Keratinocyte (primary cell): Measurements from ENCODE around the gene FABP1. TPM values are rescaled to one million over a fixed set of nuclear protein-coding genes. Genes with fewer than 3 reads are reported as not detected.

ENCODE experiments used
- DNase-seq: peaks from one replicate; pipeline ENCODE4 v3.0.0-alpha.2; 2011; ENCODE audit warnings: low read depth, missing footprints, low spot score
- FAIRE-seq: peaks from 2 replicates; lab custom pipeline; 2011; peaks lifted over from hg19 to GRCh38; lab: Jason Lieb, UNC
- H2AFZ ChIP-seq: 2 replicates; pipeline ENCODE4 v1.6.0; 2012; ENCODE audit warnings: low read length, control low read depth, inconsistent platforms; ENCODE audit not compliant: control insufficient read depth
- H3K27ac ChIP-seq: 2 replicates; pipeline ENCODE4 v1.5.1; 2011; ENCODE audit warnings: low read length; ENCODE audit not compliant: control insufficient read depth, insufficient read depth
- H3K27me3 ChIP-seq: 3 replicates; pipeline ENCODE4 v1.6.0; 2011; ENCODE audit warnings: low read length; ENCODE audit not compliant: control insufficient read depth, insufficient read depth; ENCODE audit errors: extremely low read depth
- H3K36me3 ChIP-seq, 2 experiments: 2 replicates in 1 of 2; 3 replicates in 1 of 2; pipeline ENCODE4 v1.5.1; 2011; ENCODE audit warnings: low read length in 2 of 2, mild to moderate bottlenecking in 1 of 2; ENCODE audit not compliant: control insufficient read depth in 2 of 2, insufficient read depth in 2 of 2; ENCODE audit errors: extremely low read depth in 1 of 2
- H3K4me1 ChIP-seq: 3 replicates; pipeline ENCODE4 v1.5.1; 2011; ENCODE audit warnings: low read length; ENCODE audit not compliant: control insufficient read depth, insufficient read depth; ENCODE audit errors: extremely low read depth
- H3K4me2 ChIP-seq: 3 replicates; pipeline ENCODE4 v1.6.0; 2011; ENCODE audit warnings: low read depth, low read length; ENCODE audit not compliant: control insufficient read depth, insufficient read depth; ENCODE audit errors: extremely low read depth
- H3K4me3 ChIP-seq, 3 experiments: fragments of 200-600 bp in 1 of 3; sonication (generic) in 1 of 3; 2 replicates in 2 of 3; 3 replicates in 1 of 3; pipeline ENCODE4 v1.5.1; 2011 to 2016; ENCODE audit warnings: low read length in 3 of 3, mild to moderate bottlenecking in 3 of 3, control low read depth in 2 of 3, inconsistent platforms in 1 of 3, low read depth in 1 of 3, mixed read lengths in 1 of 3, mixed run types in 1 of 3, moderate library complexity in 1 of 3; ENCODE audit not compliant: control insufficient read depth in 2 of 3, insufficient read depth in 2 of 3; ENCODE audit errors: extremely low read depth in 1 of 3
- H3K79me2 ChIP-seq: 2 replicates; pipeline ENCODE4 v1.6.0; 2012; ENCODE audit warnings: low read length; ENCODE audit not compliant: control insufficient read depth, insufficient read depth
- H3K9ac ChIP-seq: 3 replicates; pipeline ENCODE4 v1.6.0; 2011; ENCODE audit warnings: low read length; ENCODE audit not compliant: control insufficient read depth, insufficient read depth; ENCODE audit errors: extremely low read depth
- H3K9me1 ChIP-seq: 3 replicates; pipeline ENCODE4 v1.6.0; 2011; ENCODE audit warnings: low read length; ENCODE audit not compliant: control insufficient read depth, insufficient read depth; ENCODE audit errors: extremely low read depth
- H3K9me3 ChIP-seq: 2 replicates; pipeline ENCODE4 v1.5.1; 2012; ENCODE audit warnings: low read depth, low read length; ENCODE audit not compliant: control insufficient read depth
- H4K20me1 ChIP-seq: 3 replicates; pipeline ENCODE4 v1.6.0; 2011; ENCODE audit warnings: low read length; ENCODE audit not compliant: control insufficient read depth, insufficient read depth; ENCODE audit errors: extremely low read depth
- CTCF ChIP-seq, 3 experiments: IDR thresholded peaks in 1 of 3; conservative IDR thresholded peaks in 1 of 3; optimal IDR thresholded peaks in 1 of 3; 2 replicates in 2 of 3; 3 replicates in 1 of 3; pipeline versions ENCODE3 to v1.5.1; 2011; ENCODE audit warnings: low read length in 3 of 3, mild to moderate bottlenecking in 3 of 3, moderate library complexity in 2 of 3, control low read depth in 1 of 3, inconsistent platforms in 1 of 3; ENCODE audit not compliant: insufficient read depth in 2 of 3; ENCODE audit errors: extremely low read depth in 1 of 3
- EZH2 ChIP-seq: IDR thresholded peaks from one replicate; pipeline ENCODE4 v1.6.1; 2012; ENCODE audit warnings: inconsistent platforms, mild to moderate bottlenecking, low read length, moderate library complexity
- dilution Hi-C: fragments of 300-500 bp; cut with MboI; formaldehyde crosslinking; loops from one replicate; pipeline ENCODE4 v1.7.0; 2020; ENCODE audit warnings: low sequenced_read_pairs; ENCODE audit not compliant: extremely low pct_ligation_motif_present
- polyA plus RNA-seq, 5 experiments: library from polyadenylated mRNA; depleted of rRNA in 3 of 5; stranded (reverse) in 3 of 5; stranded (forward) in 1 of 5; unstranded in 1 of 5; fragments of >200 nt; gene quantifications; 1 replicate in 1 of 5; 2 replicates in 3 of 5; 3 replicates in 1 of 5; pipeline versions ENCODE4 v1.2.1 to v1.2.3, GENCODE V29; 2011 to 2012; ENCODE audit warnings: missing spikeins in 2 of 5, low read depth in 1 of 5, low replicate concordance in 1 of 5

Gene FABP1
- polyA plus RNA-seq, 1 donor (not counting 4 experiments of a cell fraction or from before 2014, with no cell fraction given), result not detected

GRCh38 chr2:88159481-88159880 is 31.6 kb upstream of the FABP1 start:
- Histone ChIP-seq H3K9ac (no peak overlapping the region), H3K9me3 (no peaks in the 10 kb centered on the region)

GRCh38 chr2:88148929-88149438 is 21.1 kb upstream of the FABP1 start:
- Histone ChIP-seq H4K20me1 (no peaks in the 10 kb centered on the region), H3K4me2 (no peak overlapping the region), H3K9me3 (no peaks in the 10 kb centered on the region), H3K27ac (no peak overlapping the region), H3K4me3 (no peak overlapping the region), H3K4me1 (no peaks in the 10 kb centered on the region), H3K79me2 (no peaks in the 10 kb centered on the region), H3K9ac (no peak overlapping the region), H3K9me1 (no peaks in the 10 kb centered on the region), H3K27me3 (no peaks in the 10 kb centered on the region), H3K36me3 (no peaks in the 10 kb centered on the region), H2AFZ (no peak overlapping the region)
- TF ChIP-seq EZH2 (no peak), CTCF (optimal IDR thresholded peaks at IDR 0.05 in 1 of 3, IDR thresholded peaks at IDR 0.05 in 1 of 3, conservative IDR thresholded peaks at IDR 0.05 in 1 of 3; ENCODE audit: extremely low read depth in 1 of 3, insufficient read depth in 2 of 3, low read length in 3 of 3) (no peak)
- FAIRE-seq (no peak), DNase-seq (no peak)
- dilution Hi-C loops, result no loop called here

More at GRCh38 chr2:88159481-88159880, 31.6 kb upstream of the FABP1 start:
- H3K4me1 ChIP-seq, result peaks cover 13% of the 10 kb centered on the region
- TF ChIP-seq CTCF (optimal IDR thresholded peaks at IDR 0.05 in 1 of 3, IDR thresholded peaks at IDR 0.05 in 1 of 3, conservative IDR thresholded peaks at IDR 0.05 in 1 of 3; ENCODE audit: extremely low read depth in 1 of 3, insufficient read depth in 2 of 3, low read length in 3 of 3) (no peak), EZH2 (no peak)
- H3K36me3 ChIP-seq, result no peaks in the 10 kb centered on the region
- no peak for FAIRE-seq
- dilution Hi-C loops, result no loop called here
- H3K27me3 ChIP-seq, result no peaks in the 10 kb centered on the region
- H3K9me1 ChIP-seq, result no peaks in the 10 kb centered on the region
- no peak overlapping the region for H2AFZ ChIP-seq
- no peaks in the 10 kb centered on the region for H4K20me1 ChIP-seq
- no peak for DNase-seq
- no peak overlapping the region for H3K27ac ChIP-seq
- no peak overlapping the region for H3K4me3 ChIP-seq
- no peak overlapping the region for H3K4me2 ChIP-seq
- H3K79me2 ChIP-seq, result no peaks in the 10 kb centered on the region
